Immature natural killer cell (primary cell): Measurements from ENCODE around the gene ESYT3. TPM values are rescaled to one million over a fixed set of nuclear protein-coding genes. Genes with fewer than 3 reads are reported as not detected.
"Not testable (repeated sequence)": the region's sequence is repeated elsewhere in the genome, so short reads cannot be mapped to it uniquely, and the experiment has no call there.

Experiments used
- DNase-seq, 3 donors: peaks; one replicate each; pipeline ENCODE4 v3.0.0; 2022; ENCODE audit warnings: mixed read lengths in 1 of 3
- H3K27ac Mint-ChIP-seq, 6 donors: one replicate each; pipeline ENCODE4 v1.8.0; 2020; ENCODE audit warnings: mixed read lengths in 6 of 6, mild to moderate bottlenecking in 5 of 6, inconsistent platforms in 4 of 6, moderate library complexity in 3 of 6
- H3K27me3 Mint-ChIP-seq, 3 donors: one replicate each; pipeline ENCODE4 v1.8.0; 2020 to 2021; ENCODE audit warnings: low read depth in 3 of 3, mild to moderate bottlenecking in 3 of 3, mixed read lengths in 3 of 3, moderate library complexity in 3 of 3, inconsistent platforms in 1 of 3
- H3K36me3 Mint-ChIP-seq, 3 donors: one replicate each; pipeline ENCODE4 v1.8.0; 2020; ENCODE audit warnings: mixed read lengths in 3 of 3, inconsistent platforms in 2 of 3, mild to moderate bottlenecking in 2 of 3
- H3K4me1 Mint-ChIP-seq, 2 donors: one replicate each; pipeline ENCODE4 v1.8.0; 2020; ENCODE audit warnings: inconsistent platforms in 2 of 2, mild to moderate bottlenecking in 2 of 2, mixed read lengths in 2 of 2, moderate library complexity in 1 of 2
- H3K4me3 Mint-ChIP-seq, 5 donors: one replicate each; pipeline ENCODE4 v1.8.0; 2020; ENCODE audit warnings: mild to moderate bottlenecking in 5 of 5, mixed read lengths in 5 of 5, inconsistent platforms in 3 of 5, moderate library complexity in 3 of 5
- H3K9me3 Mint-ChIP-seq, 6 donors: one replicate each; pipeline ENCODE4 v1.8.0; 2020; ENCODE audit warnings: mild to moderate bottlenecking in 6 of 6, mixed read lengths in 6 of 6, inconsistent platforms in 4 of 6, moderate library complexity in 3 of 6
- polyA plus RNA-seq, 3 donors: library from polyadenylated mRNA; unstranded; fragments of 300-500 nt; fragmentation: Illumina TruSeq; gene quantifications; one replicate each; pipeline ENCODE4 v1.2.3, GENCODE V29; 2021

ESYT3 gene
- polyA plus RNA-seq, 3 donors from 2014 or later: not detected

- Mint-ChIP-seq H3K4me1 (no peaks in the 10 kb centered on the region), H3K4me3 (no peak overlapping the region), H3K36me3 (no peaks in the 10 kb centered on the region), H3K27ac (no peak overlapping the region), H3K9me3 (no peaks in the 10 kb centered on the region), H3K27me3 (peaks cover 0 to 7% (median 3%) of the 10 kb centered on the region in 3 donors)
- DNase-seq: no peak
These were observed 10.1 kb upstream of the ESYT3 start for GRCh38 chr3:138424323-138424722.

GRCh38 chr3:138426211-138426610 lies 8.2 kb upstream of the ESYT3 start:
- Mint-ChIP-seq H3K9me3 (no peaks in the 10 kb centered on the region), H3K27me3 (peaks cover 0 to 6% (median 3%) of the 10 kb centered on the region in 3 donors), H3K4me1 (no peaks in the 10 kb centered on the region), H3K4me3 (no peak overlapping the region), H3K36me3 (no peaks in the 10 kb centered on the region), H3K27ac (no peak overlapping the region)
- DNase-seq: no peak

GRCh38 chr3:138426754-138427153 lies 7.7 kb upstream of the ESYT3 start:
- DNase-seq, H3K27me3 Mint-ChIP-seq, H3K36me3 Mint-ChIP-seq, H3K4me1 Mint-ChIP-seq, H3K4me3 Mint-ChIP-seq, H3K27ac Mint-ChIP-seq, H3K9me3 Mint-ChIP-seq: not testable (repeated sequence)

DNA sequence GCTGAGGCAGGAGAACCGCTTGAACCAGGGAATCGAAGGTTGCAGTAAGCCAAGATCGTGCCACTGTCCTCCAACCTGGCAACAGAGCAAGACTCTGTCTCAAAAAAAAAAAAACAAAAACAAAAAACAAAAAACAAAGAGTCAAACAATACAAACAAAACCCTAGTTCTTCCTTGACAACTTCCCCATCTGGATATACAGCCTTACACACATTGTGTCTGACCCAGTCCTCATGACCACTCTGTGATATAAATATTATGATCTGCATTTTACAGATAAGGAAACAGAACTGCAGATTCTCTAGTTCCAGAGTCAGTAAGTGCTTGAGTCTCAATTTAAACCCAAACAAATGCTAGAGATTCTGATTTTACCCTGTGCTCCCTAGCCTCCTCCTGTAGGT lies 4.8 kb upstream of the ESYT3 start:
- Mint-ChIP-seq H3K36me3 (no peaks in the 10 kb centered on the region), H3K27me3 (peaks cover 4 to 9% (median 7%) of the 10 kb centered on the region in 3 donors), H3K4me1 (peaks cover 0 to 9% of the 10 kb centered on the region in 2 donors), H3K4me3 (no peak overlapping the region), H3K27ac (no peak overlapping the region), H3K9me3 (no peaks in the 10 kb centered on the region)
- DNase-seq: no peak

DNA sequence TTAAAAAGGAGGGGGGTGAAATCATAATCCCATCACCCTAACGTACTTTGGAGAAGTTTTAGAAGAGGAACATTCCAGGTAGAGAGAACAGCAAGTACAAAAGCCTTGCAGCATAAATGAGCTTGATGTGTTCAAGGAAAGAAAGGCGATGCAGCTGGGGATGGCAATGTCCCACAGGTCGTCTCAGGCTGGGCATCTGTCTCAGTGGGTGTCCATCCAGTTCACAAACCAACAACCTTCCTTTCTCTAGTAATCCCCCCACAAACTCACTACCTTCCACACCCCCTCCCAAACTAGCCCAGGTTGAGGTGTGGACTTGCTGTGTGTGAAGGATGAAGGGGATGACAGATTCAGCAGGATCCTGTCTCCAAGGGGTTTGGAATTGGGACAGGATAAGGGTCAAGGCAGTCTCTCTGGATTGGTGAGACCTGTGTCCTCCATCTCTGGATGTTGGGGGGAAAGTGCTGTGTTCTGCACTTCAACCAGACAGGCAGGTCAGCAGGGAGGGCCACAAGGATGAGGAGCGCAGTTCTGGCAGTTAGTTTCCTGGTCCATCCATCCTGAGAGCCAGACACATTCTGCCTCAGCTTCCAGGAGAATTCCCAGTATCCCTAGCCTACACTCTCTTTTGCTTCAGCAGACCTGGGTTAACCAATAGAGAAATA lies 1.7 kb upstream of the ESYT3 start:
- Mint-ChIP-seq H3K4me3 (no peak overlapping the region), H3K4me1 (peaks cover 9 to 15% of the 10 kb centered on the region in 2 donors), H3K27me3 (peaks cover 12 to 20% (median 13%) of the 10 kb centered on the region in 3 donors), H3K27ac (no peak overlapping the region), H3K9me3 (no peaks in the 10 kb centered on the region), H3K36me3 (peaks cover 0 to 3% (median 0%) of the 10 kb centered on the region in 3 donors)
- DNase-seq: no peak

- H3K4me3 Mint-ChIP-seq: peak overlapping the region; percentile 9 to 73 (median 68)
- peaks cover 11 to 17% (median 12%) of the 10 kb centered on the region in 3 donors for H3K27me3 Mint-ChIP-seq
- no peak overlapping the region for H3K27ac Mint-ChIP-seq
- peaks cover 9 to 15% of the 10 kb centered on the region in 2 donors for H3K4me1 Mint-ChIP-seq
- peaks cover 0 to 3% (median 0%) of the 10 kb centered on the region in 3 donors for H3K36me3 Mint-ChIP-seq
- no peaks in the 10 kb centered on the region for H3K9me3 Mint-ChIP-seq
- DNase-seq: no peak
These were observed 532 bp upstream of the ESYT3 start for GRCh38 chr3:138433892-138434275.

- Mint-ChIP-seq H3K9me3 (no peaks in the 10 kb centered on the region), H3K27me3 (peaks cover 11 to 17% (median 12%) of the 10 kb centered on the region in 3 donors), H3K36me3 (peaks cover 0 to 3% (median 0%) of the 10 kb centered on the region in 3 donors), H3K27ac (no peak overlapping the region), H3K4me3 (peak overlapping the region; percentile 51 to 73 (median 60)), H3K4me1 (peaks cover 9 to 15% of the 10 kb centered on the region in 2 donors)
- DNase-seq: no peak
These were observed 708 bp downstream of the ESYT3 start for GRCh38 chr3:138434875-138435772.

DNA sequence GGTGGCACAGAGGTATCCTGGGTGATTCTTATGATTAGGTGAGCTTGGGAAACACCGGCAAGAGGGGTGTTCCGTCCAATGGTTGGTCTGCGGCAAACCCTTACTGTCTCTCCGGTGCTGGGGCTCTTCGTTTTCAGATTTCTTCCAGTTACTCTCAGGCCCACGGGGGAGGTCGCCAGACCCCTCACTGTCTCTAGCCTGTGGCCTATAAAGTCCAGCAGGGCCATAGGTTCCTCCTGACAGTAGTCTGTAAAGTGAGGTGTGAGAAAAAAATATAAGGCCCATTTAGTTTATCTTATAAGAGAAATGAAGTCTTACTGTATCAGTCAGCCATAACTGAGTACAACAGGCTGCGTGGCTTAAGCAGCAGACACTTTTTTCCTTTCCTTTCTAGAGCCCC lies 1.4 kb downstream of the ESYT3 start:
- no peak for DNase-seq
- H3K27ac Mint-ChIP-seq: no peak overlapping the region
- no peaks in the 10 kb centered on the region for H3K9me3 Mint-ChIP-seq
- peak overlapping the region; percentile 51 to 74 (median 56) for H3K4me3 Mint-ChIP-seq
- peaks cover 9 to 15% of the 10 kb centered on the region in 2 donors for H3K4me1 Mint-ChIP-seq
- H3K36me3 Mint-ChIP-seq: peaks cover 0 to 3% (median 0%) of the 10 kb centered on the region in 3 donors
- H3K27me3 Mint-ChIP-seq: peaks cover 11 to 17% (median 12%) of the 10 kb centered on the region in 3 donors

DNA sequence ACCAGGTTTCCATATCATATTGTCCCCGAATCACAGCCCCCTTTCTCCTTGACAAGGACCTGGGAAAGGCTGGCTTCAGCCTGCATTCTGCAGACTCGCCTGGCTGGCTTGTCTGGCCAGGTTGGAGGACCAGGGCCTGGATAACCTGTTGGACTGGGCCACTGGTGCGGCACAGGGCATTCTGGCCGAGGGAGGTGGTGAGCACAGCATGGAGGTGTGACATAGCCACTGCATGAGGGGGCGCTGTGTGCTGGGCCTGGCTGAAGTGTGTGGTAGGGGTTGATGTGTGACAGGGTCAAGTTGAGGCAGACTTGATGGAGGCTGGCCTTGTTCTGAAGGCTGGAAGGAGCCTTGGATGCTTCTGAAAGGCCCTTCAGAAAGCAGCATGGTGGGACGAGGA lies 2.9 kb downstream of the ESYT3 start:
- Mint-ChIP-seq H3K9me3 (no peaks in the 10 kb centered on the region), H3K36me3 (peaks cover 0 to 3% (median 0%) of the 10 kb centered on the region in 3 donors), H3K4me3 (no peak overlapping the region), H3K27ac (no peak overlapping the region), H3K4me1 (peaks cover 9 to 15% of the 10 kb centered on the region in 2 donors), H3K27me3 (peaks cover 11 to 17% (median 12%) of the 10 kb centered on the region in 3 donors)
- DNase-seq: no peak

DNA sequence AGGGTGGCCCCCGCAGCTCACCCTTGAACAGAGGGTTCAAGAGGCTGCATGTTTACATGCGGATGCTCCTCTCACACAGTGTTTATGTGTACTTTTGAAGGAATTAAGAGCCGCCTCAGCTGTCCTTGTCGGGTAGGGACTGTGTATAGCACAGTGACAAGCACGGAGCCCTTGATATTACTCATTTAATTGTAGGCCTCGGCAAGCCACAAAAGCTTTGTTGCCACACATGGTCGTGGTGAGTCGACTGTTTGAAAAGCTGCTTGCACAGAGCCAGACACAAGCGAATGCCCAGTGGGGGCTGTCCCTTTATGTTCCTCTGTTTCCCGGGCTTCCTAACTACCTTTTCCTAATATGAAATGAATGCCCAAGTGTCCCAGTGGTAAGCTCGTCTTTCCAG lies 4.5 kb downstream of the ESYT3 start:
- Mint-ChIP-seq H3K4me1 (peaks cover 9 to 10% of the 10 kb centered on the region in 2 donors), H3K27me3 (peaks cover 4 to 14% (median 9%) of the 10 kb centered on the region in 3 donors), H3K4me3 (no peak overlapping the region), H3K36me3 (peaks cover 0 to 3% (median 0%) of the 10 kb centered on the region in 3 donors), H3K27ac (no peak overlapping the region), H3K9me3 (no peaks in the 10 kb centered on the region)
- no peak for DNase-seq

DNA sequence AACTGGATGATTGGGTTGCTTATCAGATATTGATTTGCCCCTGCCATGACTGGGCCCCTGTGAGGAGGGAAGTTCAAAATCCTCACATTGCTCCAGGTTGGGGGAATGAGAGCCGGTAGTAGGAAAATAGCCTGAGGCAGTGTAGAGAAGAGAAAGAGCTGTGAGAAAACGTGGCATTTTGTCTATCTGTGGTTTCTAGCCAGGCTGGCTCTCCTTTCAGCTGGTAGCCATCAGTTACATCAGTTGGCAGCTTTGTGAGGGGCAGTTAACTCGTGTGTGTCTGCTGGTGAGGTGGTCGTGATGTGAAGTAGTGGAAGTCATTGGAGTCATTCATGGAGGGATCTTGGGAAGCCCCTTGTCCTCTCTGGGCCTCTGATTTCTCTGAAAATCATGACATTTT lies 5.2 kb downstream of the ESYT3 start:
- Mint-ChIP-seq H3K36me3 (peaks cover 0 to 3% (median 0%) of the 10 kb centered on the region in 3 donors), H3K4me1 (peaks cover 7 to 9% of the 10 kb centered on the region in 2 donors), H3K27ac (no peak overlapping the region), H3K4me3 (no peak overlapping the region), H3K9me3 (no peaks in the 10 kb centered on the region), H3K27me3 (peaks cover 4 to 11% (median 9%) of the 10 kb centered on the region in 3 donors)
- no peak for DNase-seq

- DNase-seq: no peak
- Mint-ChIP-seq H3K4me3 (no peak overlapping the region), H3K27ac (no peak overlapping the region), H3K4me1 (peaks cover 7 to 9% of the 10 kb centered on the region in 2 donors), H3K36me3 (peaks cover 0 to 3% (median 0%) of the 10 kb centered on the region in 3 donors), H3K9me3 (no peaks in the 10 kb centered on the region), H3K27me3 (peaks cover 4 to 11% (median 9%) of the 10 kb centered on the region in 3 donors)
These were observed 5.7 kb downstream of the ESYT3 start for GRCh38 chr3:138440121-138440521.

DNA sequence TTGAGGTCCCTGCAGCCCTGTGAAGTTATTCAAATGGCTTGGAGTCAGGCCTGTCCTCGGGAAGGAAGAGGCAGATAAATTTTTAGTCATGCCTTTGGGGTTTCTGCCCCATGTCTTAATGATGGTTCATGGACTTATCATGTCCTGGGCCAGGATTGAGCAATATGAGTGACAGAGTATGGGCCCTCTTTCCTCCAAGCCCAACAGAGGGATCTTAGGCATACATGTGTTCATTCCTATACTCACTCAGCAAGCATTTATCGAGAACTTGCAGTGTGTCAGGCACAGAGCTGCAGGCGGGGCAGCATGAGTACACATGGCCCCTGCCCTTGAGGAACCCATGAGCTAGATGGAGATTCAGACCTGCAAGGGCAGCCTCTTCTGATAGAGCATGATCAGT lies 6.2 kb downstream of the ESYT3 start:
- Mint-ChIP-seq H3K4me1 (peaks cover 6 to 9% of the 10 kb centered on the region in 2 donors), H3K27ac (no peak overlapping the region), H3K4me3 (no peak overlapping the region), H3K27me3 (peaks cover 4 to 9% (median 8%) of the 10 kb centered on the region in 3 donors), H3K9me3 (no peaks in the 10 kb centered on the region), H3K36me3 (peaks cover 0 to 3% (median 0%) of the 10 kb centered on the region in 3 donors)
- DNase-seq: no peak

- DNase-seq: no peak
- Mint-ChIP-seq H3K9me3 (no peaks in the 10 kb centered on the region), H3K4me3 (no peak overlapping the region), H3K27me3 (peaks cover 1 to 4% (median 2%) of the 10 kb centered on the region in 3 donors), H3K27ac (no peak overlapping the region), H3K36me3 (peaks cover 0 to under 1% (median 0%) of the 10 kb centered on the region in 3 donors), H3K4me1 (peaks cover under 1 to 2% of the 10 kb centered on the region in 2 donors)
These were observed 6.8 kb downstream of the ESYT3 start for GRCh38 chr3:138441256-138441655.
